ENCODE data around the gene MAP2K7.

GRCh38 chr19:7930765-7931164, 27.1 kb downstream of the MAP2K7 start:
- TF ChIP-seq ZC3H10 (CRISPR knock-in tag; IDR thresholded peaks at IDR 0.05) (no peak), ARNTL (CRISPR knock-in tag; IDR thresholded peaks at IDR 0.05; ENCODE audit: borderline replicate concordance, low read depth) (no peak), CREB5 (CRISPR knock-in tag; IDR thresholded peaks at IDR 0.05; ENCODE audit: low read depth) (no peak), CSRNP3 (CRISPR knock-in tag; IDR thresholded peaks at IDR 0.05) (no peak), ZFP3 (CRISPR knock-in tag; IDR thresholded peaks at IDR 0.05) (no peak), ISL1 (CRISPR knock-in tag; IDR thresholded peaks at IDR 0.05) (no peak), ZNF8 (CRISPR knock-in tag; IDR thresholded peaks at IDR 0.05) (no peak), ZFP30 (CRISPR knock-in tag; IDR thresholded peaks at IDR 0.05) (no peak)
